Uterus (tissue), 4 donors: ENCODE data around the gene GPLD1. TPM values are rescaled to one million over a fixed set of nuclear protein-coding genes. Genes with fewer than 3 reads are reported as not detected.
A peak's percentile ranks its signal among the peaks of the same experiment; 100 is the strongest.

ENCODE experiments used
- DNase-seq, 2 donors: peaks; one replicate each; pipeline ENCODE4 v3.0.0-alpha.2; 2019 to 2020
- H3K27ac ChIP-seq, 2 donors: fragments of 200-600 bp; sonication (generic); 1 replicate in 1 of 2; 2 replicates in 1 of 2; pipeline ENCODE4 v1.5.1; 2016 to 2018
- H3K27me3 ChIP-seq, 2 donors: fragments of 200-600 bp; sonication (generic); one replicate each; pipeline ENCODE4 v1.5.1; 2018 to 2019; ENCODE audit warnings: control low read depth in 1 of 2
- H3K36me3 ChIP-seq, 2 donors: fragments of 200-600 bp; sonication (generic); one replicate each; pipeline ENCODE4 v1.5.1; 2019; ENCODE audit warnings: control low read depth in 1 of 2
- H3K4me1 ChIP-seq, 2 donors: fragments of 200-600 bp; sonication (generic); one replicate each; pipeline ENCODE4 v1.5.1; 2018 to 2019; ENCODE audit warnings: control low read depth in 1 of 2
- H3K4me3 ChIP-seq, 2 donors: fragments of 200-600 bp; sonication (generic); 1 replicate in 1 of 2; 2 replicates in 1 of 2; pipeline ENCODE4 v1.5.1; 2018 to 2019; ENCODE audit warnings: mild to moderate bottlenecking in 1 of 2
- H3K9me3 ChIP-seq, 2 donors: fragments of 200-600 bp; sonication (generic); one replicate each; pipeline ENCODE4 v1.5.1; 2019; ENCODE audit warnings: control low read depth in 1 of 2
- POLR2A ChIP-seq, 2 donors: fragments of 450-650 bp; IDR thresholded peaks; one replicate each; pipeline ENCODE4 v1.6.1; 2016; ENCODE audit warnings: antibody characterized with exemption in 2 of 2, mild to moderate bottlenecking in 1 of 2, moderate library complexity in 1 of 2
- intact Hi-C: fragments of 100-400 bp; cut with DNase I; formaldehyde crosslinking; loops from one replicate; pipeline ENCODE4 v1.15.1; 2023; ENCODE audit warnings: low total_unique reads
- total RNA-seq, 4 donors: library from RNA; depleted of rRNA in 3 of 4; stranded (reverse); fragments of >200 nt in 3 of 4; gene quantifications; one replicate each; pipeline versions ENCODE4 v1.1.0 to v1.2.4, GENCODE V29; 2014 to 2023
- TF ChIP-seq, protein P1 (sequence below), 4 experiments: fragments of 200-600 bp in 2 of 4; fragments of 450-650 bp in 2 of 4; sonication (generic) in 2 of 4; IDR thresholded peaks; one replicate each; pipeline ENCODE4 v1.5.1; 2016 to 2019; ENCODE audit warnings: antibody characterized with exemption in 4 of 4, mild to moderate bottlenecking in 2 of 4, moderate library complexity in 1 of 4
- donor health status: DM: yes; HTN: yes; CAD: no.

GPLD1 gene
- total RNA-seq, 4 donors from 2014 or later = under 0.01 to 6.5 (median 3.7) TPM

DNA sequence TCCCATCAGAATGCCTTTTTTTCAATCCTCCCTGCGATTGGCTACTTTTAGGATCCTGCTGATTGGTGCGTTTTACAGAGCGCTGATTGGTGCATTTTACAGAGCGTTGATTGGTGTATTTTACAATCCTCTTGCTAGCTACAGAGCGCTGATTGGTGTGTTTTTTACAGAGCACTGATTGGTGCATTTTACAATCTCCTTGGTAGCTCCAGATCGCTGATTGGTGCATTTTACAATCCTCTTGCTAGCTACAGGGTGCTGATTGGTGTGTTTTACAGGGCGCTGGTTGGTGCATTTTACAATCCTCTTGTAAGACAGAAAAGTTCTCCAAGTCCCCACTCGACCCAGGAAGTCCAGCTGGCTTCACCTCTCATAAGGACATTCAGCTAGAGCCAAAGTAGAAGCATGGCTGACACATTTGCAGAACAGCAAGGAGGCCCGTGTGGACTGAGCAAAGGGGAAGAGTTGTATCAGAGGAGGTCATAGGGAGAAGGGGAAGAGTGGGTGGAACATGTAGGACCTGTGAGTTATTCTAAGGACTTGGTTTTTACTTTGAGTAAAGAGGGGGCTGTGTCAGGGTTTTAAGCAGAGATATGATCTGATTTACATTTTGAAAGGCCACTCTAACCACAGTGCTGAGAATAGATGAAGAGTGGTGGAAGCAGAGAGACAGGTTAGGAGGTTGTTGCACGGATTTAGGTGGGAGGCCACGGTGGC lies 8.0 kb upstream of the GPLD1 start:
- DNase-seq = no peak
- TF ChIP-seq, protein P1, sequence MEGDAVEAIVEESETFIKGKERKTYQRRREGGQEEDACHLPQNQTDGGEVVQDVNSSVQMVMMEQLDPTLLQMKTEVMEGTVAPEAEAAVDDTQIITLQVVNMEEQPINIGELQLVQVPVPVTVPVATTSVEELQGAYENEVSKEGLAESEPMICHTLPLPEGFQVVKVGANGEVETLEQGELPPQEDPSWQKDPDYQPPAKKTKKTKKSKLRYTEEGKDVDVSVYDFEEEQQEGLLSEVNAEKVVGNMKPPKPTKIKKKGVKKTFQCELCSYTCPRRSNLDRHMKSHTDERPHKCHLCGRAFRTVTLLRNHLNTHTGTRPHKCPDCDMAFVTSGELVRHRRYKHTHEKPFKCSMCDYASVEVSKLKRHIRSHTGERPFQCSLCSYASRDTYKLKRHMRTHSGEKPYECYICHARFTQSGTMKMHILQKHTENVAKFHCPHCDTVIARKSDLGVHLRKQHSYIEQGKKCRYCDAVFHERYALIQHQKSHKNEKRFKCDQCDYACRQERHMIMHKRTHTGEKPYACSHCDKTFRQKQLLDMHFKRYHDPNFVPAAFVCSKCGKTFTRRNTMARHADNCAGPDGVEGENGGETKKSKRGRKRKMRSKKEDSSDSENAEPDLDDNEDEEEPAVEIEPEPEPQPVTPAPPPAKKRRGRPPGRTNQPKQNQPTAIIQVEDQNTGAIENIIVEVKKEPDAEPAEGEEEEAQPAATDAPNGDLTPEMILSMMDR (IDR thresholded peaks at IDR 0.05) = no peak
- TF ChIP-seq POLR2A (IDR thresholded peaks at IDR 0.05) = no peak
- Histone ChIP-seq H3K9me3 (no peaks in the 10 kb centered on the region), H3K27ac (no peak overlapping the region), H3K36me3 (no peaks in the 10 kb centered on the region), H3K4me3 (no peak overlapping the region), H3K27me3 (no peaks in the 10 kb centered on the region), H3K4me1 (no peaks in the 10 kb centered on the region)
- intact Hi-C loops = no loop called here

DNA sequence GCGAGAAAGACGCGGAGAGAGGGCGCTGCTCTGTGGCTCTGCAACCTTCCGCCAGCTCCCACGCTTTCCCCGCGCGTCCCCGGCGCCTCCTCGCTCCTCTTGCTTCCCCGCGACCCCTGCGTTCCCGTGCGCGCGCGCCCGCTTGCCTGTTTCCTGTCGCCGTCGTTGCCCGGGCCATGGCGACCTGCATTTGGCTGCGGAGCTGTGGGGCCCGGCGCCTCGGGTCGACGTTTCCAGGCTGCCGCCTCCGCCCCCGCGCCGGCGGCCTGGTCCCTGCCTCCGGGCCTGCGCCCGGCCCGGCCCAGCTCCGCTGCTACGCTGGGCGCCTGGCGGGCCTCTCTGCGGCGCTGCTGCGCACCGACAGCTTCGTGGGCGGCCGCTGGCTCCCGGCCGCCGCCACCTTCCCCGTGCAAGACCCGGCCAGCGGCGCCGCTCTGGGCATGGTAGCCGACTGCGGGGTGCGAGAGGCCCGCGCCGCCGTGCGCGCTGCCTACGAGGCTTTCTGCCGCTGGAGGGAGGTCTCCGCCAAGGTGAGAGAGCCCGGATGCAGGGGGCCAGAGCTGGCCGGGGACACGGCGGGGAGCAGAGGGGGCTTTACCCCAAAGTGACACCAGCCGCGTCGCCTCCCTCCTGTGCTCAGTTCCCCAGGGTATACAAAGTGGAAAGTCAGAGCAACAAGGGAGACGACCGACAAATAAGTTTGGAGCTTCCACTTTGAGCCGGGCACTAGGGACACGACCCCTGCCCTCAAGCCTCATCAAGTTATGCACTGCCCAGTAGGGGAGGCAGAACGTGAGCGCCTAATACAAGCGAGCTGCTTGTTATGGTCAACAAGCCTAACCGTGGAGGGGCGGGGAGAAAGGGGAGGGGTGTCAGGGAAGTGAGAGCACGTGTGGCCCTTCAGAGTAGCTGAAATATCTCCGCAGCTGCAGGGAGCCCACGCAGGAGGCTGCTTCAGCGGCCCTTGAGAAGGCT lies 5.7 kb upstream of the GPLD1 start, which contains the start of gene ALDH5A1:
ALDH5A1 (plus strand) TSS at position 149 of the 975 bp plus-strand sequence; CDS start at position 177, 28 bp downstream.
- Histone ChIP-seq H3K4me1 (no peaks in the 10 kb centered on the region), H3K27me3 (no peaks in the 10 kb centered on the region), H3K4me3 (peak within 1 kb of the TSS; percentile 43 to 57), H3K36me3 (no peaks in the 10 kb centered on the region), H3K9me3 (no peaks in the 10 kb centered on the region), H3K27ac (peak within 1 kb of the TSS; percentile 63 to 82)
- intact Hi-C loops = no loop called here
- TF ChIP-seq POLR2A (IDR thresholded peaks at IDR 0.05) = peak in 1 of 2 donors; percentile 22
- TF ChIP-seq, protein P1 (IDR thresholded peaks at IDR 0.05) = peak in 2 of 4 experiments; percentile 28 to 29
- DNase-seq = peak; percentile 63 to 69

DNA sequence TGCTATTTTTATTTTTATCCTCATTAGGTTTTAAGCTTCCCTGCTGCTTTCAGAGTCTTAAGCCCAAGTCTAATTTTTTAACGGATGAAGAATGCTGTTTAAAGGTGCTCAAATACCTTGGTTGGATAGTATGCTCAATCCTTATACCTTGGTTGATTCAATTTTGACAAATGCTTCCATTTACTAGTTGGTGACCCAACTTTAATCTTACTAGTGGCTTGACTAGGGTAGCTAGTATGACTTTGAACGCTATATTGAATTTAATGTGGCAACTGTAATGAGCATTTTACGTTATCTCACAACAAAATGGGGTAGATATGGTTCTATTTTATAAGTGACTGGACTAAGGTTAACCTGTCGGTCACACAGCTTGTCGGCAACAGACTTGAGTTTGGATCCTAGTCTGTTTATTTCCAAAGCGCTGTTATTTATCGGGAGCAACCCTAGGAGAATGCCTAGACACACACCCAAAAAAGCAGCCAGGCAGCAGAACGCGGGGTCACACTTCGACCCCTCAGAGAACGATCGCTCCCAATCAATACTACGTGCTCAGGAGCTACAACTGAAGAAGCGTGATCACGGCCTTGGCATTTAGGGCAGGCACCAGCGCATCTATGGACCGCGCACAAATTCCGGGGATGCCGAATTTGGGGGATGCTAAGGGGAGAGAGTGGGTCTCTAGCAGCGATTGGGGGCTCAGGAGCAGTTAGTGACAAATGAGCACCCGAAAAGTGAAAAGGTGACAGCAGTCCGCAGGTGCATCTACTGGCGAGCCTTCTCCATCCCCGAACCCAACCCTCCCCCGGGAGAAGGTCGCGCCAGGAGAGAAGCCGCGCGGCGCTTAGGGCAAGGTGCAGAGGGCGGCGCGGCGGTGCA lies 4.8 kb upstream of the GPLD1 start:
- no peak for DNase-seq
- H3K9me3 ChIP-seq = no peaks in the 10 kb centered on the region
- H3K36me3 ChIP-seq = no peaks in the 10 kb centered on the region
- no peaks in the 10 kb centered on the region for H3K4me1 ChIP-seq
- H3K4me3 ChIP-seq = peak overlapping the region; percentile 43 to 57
- peak overlapping the region; percentile 63 to 82 for H3K27ac ChIP-seq
- H3K27me3 ChIP-seq = no peaks in the 10 kb centered on the region
- TF ChIP-seq, protein P1 (IDR thresholded peaks at IDR 0.05) = peak in 1 of 4 experiments; percentile 24
- no peak for TF ChIP-seq POLR2A (IDR thresholded peaks at IDR 0.05)
- intact Hi-C loops = no loop called here

DNA sequence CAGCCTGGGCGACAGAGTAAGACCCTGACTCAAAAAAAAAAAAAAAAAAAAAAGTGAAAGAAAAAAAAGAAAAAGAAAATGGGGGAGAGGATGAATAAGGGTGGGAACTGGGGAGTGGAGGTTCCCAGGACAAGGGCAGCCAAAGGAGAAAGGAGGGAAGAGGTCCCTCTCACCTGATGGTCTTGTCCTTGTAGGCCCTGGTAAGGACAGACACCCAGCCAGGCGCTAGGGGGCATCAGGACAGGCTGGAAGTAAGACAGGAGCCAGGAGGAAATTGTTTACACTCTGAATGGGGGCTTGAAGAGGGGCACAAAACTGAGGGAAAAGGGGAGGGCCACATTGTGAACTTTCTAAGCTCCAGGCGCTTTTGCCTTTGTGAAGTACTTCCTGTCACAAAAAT lies 3.1 kb upstream of the GPLD1 start:
- H3K36me3 ChIP-seq = no peaks in the 10 kb centered on the region
- TF ChIP-seq, protein P1 (IDR thresholded peaks at IDR 0.05) = no peak
- no peak for TF ChIP-seq POLR2A (IDR thresholded peaks at IDR 0.05)
- H3K4me3 ChIP-seq = no peak overlapping the region
- H3K27me3 ChIP-seq = no peaks in the 10 kb centered on the region
- no peaks in the 10 kb centered on the region for H3K4me1 ChIP-seq
- DNase-seq = no peak
- intact Hi-C loops = no loop called here
- H3K27ac ChIP-seq = no peak overlapping the region
- H3K9me3 ChIP-seq = no peaks in the 10 kb centered on the region
